ENCODE data around the gene GINM1. TPM values are rescaled to one million over a fixed set of nuclear protein-coding genes. Genes with fewer than 3 reads are reported as not detected.
A peak's percentile ranks its signal among the peaks of the same experiment; 100 is the strongest.

GINM1 gene
- total RNA-seq, 1 experiment from 2014 or later: 24.0 TPM

GRCh38 chr6:149559389-149559788 lies 6.8 kb upstream of the GINM1 start:
- no peaks in the 10 kb centered on the region for H3K9me3 ChIP-seq (ENCODE audit: low read depth, low read length, poor library complexity, severe bottlenecking)
- intact Hi-C loops (cut with micrococcal nuclease; ENCODE audit: unreplicated experiment): no loop called here
- H3K27ac ChIP-seq (ENCODE audit: low read depth, low read length, poor library complexity, severe bottlenecking): no peak overlapping the region
- TF ChIP-seq, protein P1, sequence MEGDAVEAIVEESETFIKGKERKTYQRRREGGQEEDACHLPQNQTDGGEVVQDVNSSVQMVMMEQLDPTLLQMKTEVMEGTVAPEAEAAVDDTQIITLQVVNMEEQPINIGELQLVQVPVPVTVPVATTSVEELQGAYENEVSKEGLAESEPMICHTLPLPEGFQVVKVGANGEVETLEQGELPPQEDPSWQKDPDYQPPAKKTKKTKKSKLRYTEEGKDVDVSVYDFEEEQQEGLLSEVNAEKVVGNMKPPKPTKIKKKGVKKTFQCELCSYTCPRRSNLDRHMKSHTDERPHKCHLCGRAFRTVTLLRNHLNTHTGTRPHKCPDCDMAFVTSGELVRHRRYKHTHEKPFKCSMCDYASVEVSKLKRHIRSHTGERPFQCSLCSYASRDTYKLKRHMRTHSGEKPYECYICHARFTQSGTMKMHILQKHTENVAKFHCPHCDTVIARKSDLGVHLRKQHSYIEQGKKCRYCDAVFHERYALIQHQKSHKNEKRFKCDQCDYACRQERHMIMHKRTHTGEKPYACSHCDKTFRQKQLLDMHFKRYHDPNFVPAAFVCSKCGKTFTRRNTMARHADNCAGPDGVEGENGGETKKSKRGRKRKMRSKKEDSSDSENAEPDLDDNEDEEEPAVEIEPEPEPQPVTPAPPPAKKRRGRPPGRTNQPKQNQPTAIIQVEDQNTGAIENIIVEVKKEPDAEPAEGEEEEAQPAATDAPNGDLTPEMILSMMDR (conservative IDR thresholded peaks at IDR 0.05; ENCODE audit: low read depth, low read length): no peak
- TF ChIP-seq EZH2 (IDR thresholded peaks at IDR 0.05; ENCODE audit: borderline replicate concordance, low read depth, low read length, poor library complexity, severe bottlenecking): no peak
- ChIA-PET POLR2A (ENCODE audit: low non-redundant PET) (no interaction called here), CTCF (no interaction called here)
- H3K27me3 ChIP-seq (replicated peaks; ENCODE audit: insufficient read depth, low read depth, low read length, poor library complexity): peaks cover 40% of the 10 kb centered on the region
- DNase-seq (ENCODE audit: low spot score): no peak
- no peaks in the 10 kb centered on the region for H3K4me1 ChIP-seq (ENCODE audit: insufficient read depth, low read length, poor library complexity, severe bottlenecking)
- H3K4me3 ChIP-seq (ENCODE audit: low read depth, low read length, poor library complexity, severe bottlenecking): no peak overlapping the region
- no peaks in the 10 kb centered on the region for H3K36me3 ChIP-seq (ENCODE audit: insufficient read depth, low read length, poor library complexity, severe bottlenecking)
- no TSS peak for BruUV-seq (replicated peaks)

GRCh38 chr6:149560736-149561135 lies 5.4 kb upstream of the GINM1 start:
- CTCF ChIA-PET: interaction anchor here (1.0 kb wide), 1 partner anchor 15 kb away, joined by 3 read pairs; the partner anchor contains the start of gene PPIL4
- no TSS peak for BruUV-seq (replicated peaks)
- Histone ChIP-seq H3K4me1 (ENCODE audit: insufficient read depth, low read length, poor library complexity, severe bottlenecking) (no peaks in the 10 kb centered on the region), H3K27ac (ENCODE audit: low read depth, low read length, poor library complexity, severe bottlenecking) (no peak overlapping the region), H3K9me3 (ENCODE audit: low read depth, low read length, poor library complexity, severe bottlenecking) (no peaks in the 10 kb centered on the region), H3K36me3 (ENCODE audit: insufficient read depth, low read length, poor library complexity, severe bottlenecking) (no peaks in the 10 kb centered on the region), H3K4me3 (ENCODE audit: low read depth, low read length, poor library complexity, severe bottlenecking) (no peak overlapping the region), H3K27me3 (replicated peaks; ENCODE audit: insufficient read depth, low read depth, low read length, poor library complexity) (peaks cover 40% of the 10 kb centered on the region)
- DNase-seq (ENCODE audit: low spot score): peak; percentile 53
- intact Hi-C loops (cut with micrococcal nuclease; ENCODE audit: unreplicated experiment): loop anchor here (10.0 kb wide), 2 partner anchors 154 to 304 kb away; partner anchors contain the start of genes LATS1 and LRP11
- POLR2A ChIA-PET (ENCODE audit: low non-redundant PET): no interaction called here
- no peak for TF ChIP-seq EZH2 (IDR thresholded peaks at IDR 0.05; ENCODE audit: borderline replicate concordance, low read depth, low read length, poor library complexity, severe bottlenecking)
- TF ChIP-seq, protein P1 (conservative IDR thresholded peaks at IDR 0.05; ENCODE audit: low read depth, low read length): peak; percentile 62

- Histone ChIP-seq H3K4me1 (ENCODE audit: insufficient read depth, low read length, poor library complexity, severe bottlenecking) (no peaks in the 10 kb centered on the region), H3K9me3 (ENCODE audit: low read depth, low read length, poor library complexity, severe bottlenecking) (no peaks in the 10 kb centered on the region), H3K27me3 (replicated peaks; ENCODE audit: insufficient read depth, low read depth, low read length, poor library complexity) (peaks cover 22% of the 10 kb centered on the region), H3K27ac (ENCODE audit: low read depth, low read length, poor library complexity, severe bottlenecking) (no peak overlapping the region), H3K4me3 (ENCODE audit: low read depth, low read length, poor library complexity, severe bottlenecking) (no peak overlapping the region), H3K36me3 (ENCODE audit: insufficient read depth, low read length, poor library complexity, severe bottlenecking) (no peaks in the 10 kb centered on the region)
- TF ChIP-seq EZH2 (IDR thresholded peaks at IDR 0.05; ENCODE audit: borderline replicate concordance, low read depth, low read length, poor library complexity, severe bottlenecking): no peak
- TF ChIP-seq, protein P1 (conservative IDR thresholded peaks at IDR 0.05; ENCODE audit: low read depth, low read length): no peak
- CTCF ChIA-PET: no interaction called here
- DNase-seq (ENCODE audit: low spot score): peak; percentile 11
- POLR2A ChIA-PET (ENCODE audit: low non-redundant PET): no interaction called here
- BruUV-seq (replicated peaks): no TSS peak
- intact Hi-C loops (cut with micrococcal nuclease; ENCODE audit: unreplicated experiment): loop anchor here (10.0 kb wide), 2 partner anchors 151 to 301 kb away; partner anchors contain the start of genes LATS1 and LRP11
Observed at GRCh38 chr6:149563203-149563927, 2.8 kb upstream of the GINM1 start.

Data from A673 (cell line).